Lower leg skin (tissue), 3 donors: ENCODE results near the gene CAMTA1.

Source experiments
- CTCF ChIP-seq, 3 donors: fragments of 450-650 bp; IDR thresholded peaks; one replicate each; pipeline ENCODE4 v1.5.1; 2016; ENCODE audit warnings: antibody characterized with exemption in 3 of 3, mild to moderate bottlenecking in 3 of 3, moderate library complexity in 2 of 3
- POLR2A ChIP-seq, 2 donors: fragments of 450-650 bp; IDR thresholded peaks; one replicate each; pipeline ENCODE4 v1.6.1; 2016 to 2017; ENCODE audit warnings: antibody characterized with exemption in 2 of 2, mild to moderate bottlenecking in 1 of 2, moderate library complexity in 1 of 2

DNA sequence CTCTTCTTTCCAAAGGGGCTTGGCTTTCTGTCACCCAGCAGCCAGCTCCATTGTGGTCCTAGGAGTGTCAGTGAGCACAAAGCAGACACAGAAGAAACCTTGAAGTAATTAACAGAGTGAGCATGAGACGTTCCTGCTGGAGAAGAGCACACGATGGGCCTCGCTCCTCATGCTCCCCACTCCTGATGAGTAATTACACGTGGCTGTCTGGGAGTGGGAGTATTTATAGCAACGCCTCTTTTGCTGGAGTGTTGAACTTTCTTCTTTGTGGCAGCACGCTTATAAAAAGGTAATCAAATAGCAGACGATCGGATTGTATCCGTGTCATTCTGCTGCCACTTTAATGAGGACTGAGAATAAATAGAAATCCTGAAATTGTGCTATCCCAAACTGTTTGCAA is 185.8 kb downstream of the CAMTA1 start:
- TF ChIP-seq CTCF (IDR thresholded peaks at IDR 0.05) (no peak), POLR2A (IDR thresholded peaks at IDR 0.05) (no peak)
